Omental fat pad (tissue), 4 donors: ENCODE data around the gene CITED4. TPM values are rescaled to one million over a fixed set of nuclear protein-coding genes. Genes with fewer than 3 reads are reported as not detected.
A peak's percentile ranks its signal among the peaks of the same experiment; 100 is the strongest.

Experiments used
- ATAC-seq: fragments of 150-250 bp; one replicate; pipeline ENCODE4 v1.9.1; 2016; ENCODE audit warnings: mild to moderate bottlenecking, moderate library complexity; ENCODE audit not compliant: low FRiP score
- DNase-seq: peaks from one replicate; pipeline ENCODE4 v3.0.0-alpha.2; 2019; ENCODE audit warnings: low spot score
- CTCF ChIP-seq, 3 donors: fragments of 450-650 bp; IDR thresholded peaks; one replicate each; pipeline ENCODE4 v1.5.1; 2016 to 2017; ENCODE audit warnings: antibody characterized with exemption in 3 of 3, mild to moderate bottlenecking in 3 of 3, moderate library complexity in 2 of 3
- total RNA-seq, 4 donors: library from RNA; depleted of rRNA; stranded (reverse); fragments of >200 nt; gene quantifications; one replicate each; pipeline ENCODE4 v1.1.0, GENCODE V29; 2016

The CITED4 gene
- total RNA-seq, 4 donors from 2014 or later, result 5.8 to 21.6 (median 13.6) TPM

- ATAC-seq (no peak), DNase-seq (no peak)
- no peak for TF ChIP-seq CTCF (IDR thresholded peaks at IDR 0.05)
Observed at GRCh38 chr1:40855513-40855912, 6.7 kb downstream of the CITED4 start.

- TF ChIP-seq CTCF (IDR thresholded peaks at IDR 0.05), result no peak
- ATAC-seq (no peak), DNase-seq (no peak)
Observed at GRCh38 chr1:40853885-40854170, 8.3 kb downstream of the CITED4 start.

- ATAC-seq, result peak; percentile 87
- TF ChIP-seq CTCF (IDR thresholded peaks at IDR 0.05), result no peak
- no peak for DNase-seq
Observed at GRCh38 chr1:40853113-40853884, 8.9 kb downstream of the CITED4 start.

GRCh38 chr1:40851643-40852042 lies 10.5 kb downstream of the CITED4 start:
- TF ChIP-seq CTCF (IDR thresholded peaks at IDR 0.05), result no peak
- ATAC-seq (no peak), DNase-seq (no peak)

- ATAC-seq, result peak; percentile 53
Observed at GRCh38 chr1:40849801-40850592, 12.2 kb downstream of the CITED4 start.

GRCh38 chr1:40848530-40849189 lies 13.5 kb downstream of the CITED4 start:
- ATAC-seq, result no peak
- DNase-seq, result no peak
- TF ChIP-seq CTCF (IDR thresholded peaks at IDR 0.05), result peak in 2 of 3 donors; percentile 28 to 40

More at GRCh38 chr1:40849801-40850592, 12.2 kb downstream of the CITED4 start:
- TF ChIP-seq CTCF (IDR thresholded peaks at IDR 0.05), result peak in 2 of 3 donors; percentile 42 to 58
- DNase-seq, result peak; percentile 63
